ENCODE measurements around the gene MESP1.
"Not testable (repeated sequence)": the region's sequence is repeated elsewhere in the genome, so short reads cannot be mapped to it uniquely, and the experiment has no call there.

MESP1 gene, protein sequence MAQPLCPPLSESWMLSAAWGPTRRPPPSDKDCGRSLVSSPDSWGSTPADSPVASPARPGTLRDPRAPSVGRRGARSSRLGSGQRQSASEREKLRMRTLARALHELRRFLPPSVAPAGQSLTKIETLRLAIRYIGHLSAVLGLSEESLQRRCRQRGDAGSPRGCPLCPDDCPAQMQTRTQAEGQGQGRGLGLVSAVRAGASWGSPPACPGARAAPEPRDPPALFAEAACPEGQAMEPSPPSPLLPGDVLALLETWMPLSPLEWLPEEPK

DNA sequence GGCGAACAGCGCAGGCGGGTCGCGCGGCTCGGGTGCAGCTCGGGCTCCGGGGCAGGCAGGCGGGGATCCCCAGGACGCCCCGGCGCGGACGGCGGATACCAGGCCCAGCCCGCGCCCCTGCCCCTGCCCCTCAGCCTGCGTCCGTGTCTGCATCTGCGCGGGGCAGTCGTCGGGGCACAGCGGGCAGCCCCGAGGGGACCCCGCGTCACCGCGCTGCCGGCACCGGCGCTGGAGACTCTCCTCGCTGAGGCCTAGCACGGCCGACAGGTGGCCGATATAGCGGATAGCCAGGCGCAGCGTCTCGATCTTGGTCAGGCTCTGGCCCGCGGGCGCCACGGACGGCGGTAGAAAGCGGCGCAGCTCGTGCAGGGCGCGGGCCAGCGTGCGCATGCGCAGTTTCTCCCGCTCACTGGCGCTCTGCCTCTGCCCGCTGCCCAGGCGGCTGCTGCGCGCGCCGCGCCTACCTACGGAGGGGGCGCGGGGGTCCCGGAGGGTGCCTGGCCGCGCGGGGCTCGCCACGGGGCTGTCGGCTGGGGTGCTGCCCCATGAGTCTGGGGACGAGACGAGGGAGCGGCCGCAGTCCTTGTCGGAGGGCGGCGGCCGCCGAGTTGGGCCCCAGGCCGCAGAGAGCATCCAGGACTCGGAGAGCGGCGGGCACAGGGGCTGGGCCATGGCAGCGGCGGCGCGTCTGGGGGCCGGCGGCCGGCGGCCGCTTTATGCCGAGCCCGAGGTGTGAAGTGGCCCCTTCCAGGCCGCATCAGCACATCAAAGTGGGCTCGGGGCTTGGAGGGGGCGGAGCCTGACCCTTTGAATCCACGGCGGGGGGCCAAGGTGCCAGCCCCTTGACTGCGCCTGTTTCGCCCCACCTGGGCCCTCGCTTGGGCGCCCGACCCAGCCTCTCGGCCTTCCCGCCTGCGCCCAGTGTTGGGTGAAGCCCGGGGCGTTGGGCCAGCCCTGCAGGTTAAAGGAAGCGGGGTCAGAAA, at the start of gene MESP1:
TSS of gene MESP1 (minus strand) at position 690 of the 983 bp plus-strand sequence. CDS start at position 672, 18 bp downstream.
- in situ Hi-C loops (cut with MboI; ENCODE audit: low sequenced_read_pairs) = loop anchor here (25.0 kb wide), 1 partner anchor 111 kb away; no protein-coding TSS in a partner anchor

DNA sequence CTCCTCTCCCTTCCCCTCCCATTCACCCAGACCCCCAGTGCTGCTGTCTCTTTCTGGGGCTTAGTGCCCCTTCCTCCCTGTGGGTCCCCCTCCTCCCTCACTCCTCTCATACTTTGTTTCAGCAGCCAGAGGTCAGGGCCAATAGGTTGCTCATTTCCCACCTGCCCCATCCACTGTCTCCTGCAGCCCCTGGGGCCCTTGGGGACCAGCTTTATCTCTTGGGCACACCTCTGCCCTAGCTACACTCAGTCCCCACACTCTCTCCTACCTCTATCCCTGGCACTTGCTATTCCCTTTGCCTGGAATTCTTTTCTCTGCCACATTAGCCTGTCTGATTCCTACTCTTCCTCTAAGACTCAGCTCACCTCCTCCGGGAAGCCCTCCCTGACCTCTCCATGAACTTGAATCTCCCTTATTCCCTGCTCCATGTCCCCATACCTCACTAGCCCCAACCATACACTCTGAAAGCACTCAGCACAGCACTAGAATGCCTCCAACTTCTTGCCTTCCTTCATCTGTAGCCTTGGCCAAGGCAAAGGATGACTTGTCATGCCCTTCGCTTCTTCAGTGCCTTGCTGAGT, 49.0 kb upstream of the MESP1 start:
- in situ Hi-C loops (cut with MboI; ENCODE audit: low sequenced_read_pairs) = no loop called here

DNA sequence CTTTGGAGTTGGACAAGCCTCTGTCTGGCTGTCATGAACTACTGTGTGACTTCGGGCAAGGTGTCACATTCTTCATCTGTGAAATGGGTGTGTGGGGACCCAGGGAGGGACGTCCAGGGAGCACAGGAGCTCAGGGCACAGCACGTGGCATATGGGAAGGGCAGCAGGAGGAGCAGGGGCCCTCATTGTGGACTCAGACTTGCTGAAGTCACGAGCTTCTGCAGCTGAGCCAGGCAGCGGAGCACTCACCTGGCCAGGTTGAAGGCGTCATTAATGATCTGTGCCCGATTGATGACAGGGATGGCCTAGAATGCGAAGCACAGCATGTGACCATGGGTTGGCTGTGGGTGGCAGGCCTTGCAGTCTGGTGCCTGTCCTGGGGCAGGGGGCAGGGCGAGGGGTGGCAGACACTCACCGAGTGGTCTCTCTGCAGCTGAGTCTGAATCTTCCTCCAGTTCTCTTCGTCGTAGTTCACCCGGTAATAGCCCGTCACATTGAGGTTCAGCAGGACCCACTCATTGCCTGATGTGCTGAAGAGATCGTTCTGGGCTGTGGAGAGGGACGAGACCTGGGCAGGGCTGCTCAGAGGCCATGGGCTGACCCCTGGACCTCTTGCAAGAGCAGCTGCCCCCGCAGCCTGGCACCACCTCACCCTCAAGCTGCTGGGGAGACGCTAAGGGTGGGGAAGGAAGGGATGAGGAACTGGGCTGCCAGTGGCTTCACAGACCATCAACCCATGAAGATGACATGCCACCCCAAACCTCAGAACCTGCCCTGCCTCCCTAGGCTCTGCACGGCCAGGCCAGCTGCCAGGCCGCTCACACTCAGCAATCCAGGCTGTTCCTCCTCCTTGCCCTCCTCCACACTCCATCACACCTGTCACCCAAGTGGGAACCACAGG, 48.2 kb upstream of the MESP1 start:
- in situ Hi-C loops (cut with MboI; ENCODE audit: low sequenced_read_pairs) = no loop called here

DNA sequence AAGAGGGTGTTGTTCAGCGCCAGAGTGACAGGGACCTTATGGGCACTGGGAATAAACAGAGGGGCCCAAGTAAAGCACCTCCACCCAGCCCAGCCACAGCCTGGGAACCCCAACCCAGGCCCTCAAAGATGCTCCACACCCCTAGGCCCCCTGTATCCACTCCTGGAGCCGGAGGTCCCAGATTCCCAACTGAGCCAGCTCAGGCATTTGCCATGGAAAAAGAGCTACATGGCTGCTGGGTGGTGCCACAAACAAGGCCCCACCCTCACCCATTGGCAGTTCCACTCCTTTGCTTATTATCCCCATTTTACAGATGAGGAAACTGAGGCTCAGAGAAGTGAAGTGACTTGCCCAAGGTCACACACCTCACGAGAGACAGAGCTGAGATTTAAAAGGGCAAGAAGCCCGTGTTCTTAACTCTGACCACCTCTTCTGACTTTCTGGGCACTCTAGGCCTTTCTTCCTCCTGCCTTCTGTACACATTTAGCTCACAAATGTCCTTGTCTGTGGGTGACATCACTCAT, 46.7 kb upstream of the MESP1 start:
- in situ Hi-C loops (cut with MboI; ENCODE audit: low sequenced_read_pairs) = no loop called here

DNA sequence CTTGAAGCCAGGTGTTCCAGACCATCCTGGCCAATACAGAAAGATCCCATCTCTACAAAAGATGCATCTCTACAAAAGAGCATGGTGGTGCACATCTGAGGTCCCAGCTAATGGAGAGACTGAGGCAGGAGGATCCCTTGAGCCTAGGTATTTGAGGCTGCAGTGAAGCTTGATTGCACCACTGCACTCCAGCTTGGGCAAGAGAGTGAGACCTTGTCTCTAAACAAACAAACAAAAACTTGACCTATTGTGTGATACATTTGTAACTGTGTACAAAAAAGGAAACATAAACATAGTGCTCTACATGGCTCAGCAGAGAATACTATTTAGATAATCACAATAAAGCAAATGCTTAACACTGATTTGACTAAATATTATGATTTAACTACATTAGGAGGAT, 44.9 kb upstream of the MESP1 start:
- in situ Hi-C loops (cut with MboI; ENCODE audit: low sequenced_read_pairs) = no loop called here

DNA sequence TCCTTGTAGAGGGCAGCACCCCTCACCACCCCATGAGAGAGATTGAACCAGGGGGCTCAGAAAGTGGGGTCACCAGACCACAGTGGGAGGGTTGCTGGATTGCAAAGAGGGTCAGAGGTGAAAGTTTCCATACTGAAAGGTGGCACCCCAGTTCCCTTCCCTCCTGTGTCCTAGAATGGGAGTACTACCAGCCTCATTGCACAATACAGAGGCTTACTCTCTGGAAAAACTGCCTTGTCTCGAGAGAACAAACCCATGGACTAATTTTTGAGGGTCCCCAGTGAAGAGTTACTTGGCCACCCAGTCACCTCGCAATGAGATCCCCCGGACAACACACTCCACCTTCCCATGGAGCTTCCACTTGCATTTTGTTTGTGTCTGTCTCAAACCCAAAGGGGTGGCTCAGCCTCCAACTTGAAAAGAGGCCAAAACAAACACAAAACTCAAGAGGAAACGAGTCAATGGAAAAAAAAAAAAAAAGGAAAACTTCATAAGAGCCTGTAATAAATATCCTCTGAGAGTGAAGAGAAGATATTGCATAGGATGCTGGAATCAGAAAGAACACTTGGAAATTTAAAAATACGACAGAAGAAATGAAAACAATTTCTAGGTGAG, 43.7 kb upstream of the MESP1 start:
- in situ Hi-C loops (cut with MboI; ENCODE audit: low sequenced_read_pairs) = no loop called here

DNA sequence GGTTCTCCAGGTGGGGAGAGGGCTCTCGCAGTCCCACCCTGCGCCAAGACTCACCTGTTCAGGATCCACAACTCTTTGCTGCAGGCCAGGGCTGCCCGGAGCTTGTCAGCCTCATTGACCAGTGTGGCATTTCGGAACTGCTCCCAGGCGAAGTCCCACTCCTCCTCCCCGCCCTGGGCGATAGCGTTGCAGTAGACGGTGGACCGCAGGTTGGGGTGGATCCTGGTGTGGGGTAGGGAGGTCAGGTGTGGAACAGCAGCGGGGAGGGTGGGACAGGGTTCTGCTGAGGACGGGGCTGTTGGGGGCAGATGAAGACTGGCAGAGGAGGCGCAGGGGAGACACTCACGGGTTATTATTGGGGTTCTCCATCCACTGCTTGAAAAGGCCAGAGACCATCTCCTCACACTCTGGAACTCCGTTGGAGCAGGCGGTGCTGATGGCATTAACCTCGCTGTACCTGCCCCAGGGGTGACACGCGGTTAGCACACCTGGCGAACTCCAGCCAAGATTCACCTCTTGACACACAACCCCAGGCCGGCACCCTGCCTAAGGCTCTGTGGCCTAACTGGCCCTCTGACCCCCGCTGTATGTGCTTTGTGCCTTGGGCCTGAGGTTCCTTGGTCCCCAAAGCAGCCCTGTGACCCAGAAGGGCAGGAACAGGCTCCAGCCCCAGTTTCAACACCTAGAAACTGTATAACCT, 41.2 kb upstream of the MESP1 start:
- in situ Hi-C loops (cut with MboI; ENCODE audit: low sequenced_read_pairs) = no loop called here

DNA sequence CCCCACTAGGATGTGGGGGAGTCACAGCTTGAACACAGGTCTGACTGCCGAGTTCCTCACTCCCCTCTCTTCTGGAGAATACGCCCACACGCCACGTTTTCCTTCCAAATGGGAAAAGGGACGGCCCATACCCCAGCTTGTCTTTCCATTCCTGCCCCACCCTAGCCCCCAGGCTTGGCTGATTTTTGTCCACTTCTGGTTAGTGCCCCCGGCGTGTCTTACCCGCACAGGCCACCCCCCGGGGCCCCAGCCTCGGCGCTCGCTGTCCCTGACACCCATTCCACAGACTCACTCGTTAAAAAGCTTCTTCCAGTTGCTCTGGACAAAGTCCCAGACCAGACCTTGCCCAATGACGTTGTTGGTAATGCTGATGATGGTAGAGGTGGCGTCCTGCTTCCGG, 39.6 kb upstream of the MESP1 start:
- in situ Hi-C loops (cut with MboI; ENCODE audit: low sequenced_read_pairs) = no loop called here

DNA sequence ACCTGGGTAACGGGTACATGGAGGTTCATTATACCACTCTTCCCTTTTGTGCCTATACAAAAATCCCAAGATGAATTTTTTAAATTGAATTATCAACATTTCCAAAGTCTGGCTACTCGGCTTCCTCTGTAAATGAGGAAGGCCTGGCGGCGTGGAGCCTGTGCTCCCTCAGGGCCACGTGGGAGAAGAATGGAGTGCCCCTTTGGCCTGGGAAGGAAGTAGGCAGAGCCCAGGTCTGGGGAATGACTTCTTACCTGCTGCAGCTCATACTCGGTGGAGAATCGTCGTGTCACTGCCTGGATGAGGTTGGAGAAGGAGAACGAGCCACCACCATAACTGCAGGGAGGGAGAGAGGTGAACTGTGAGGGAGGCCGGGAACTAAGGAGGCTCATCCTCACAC, 39.2 kb upstream of the MESP1 start:
- in situ Hi-C loops (cut with MboI; ENCODE audit: low sequenced_read_pairs) = no loop called here

DNA sequence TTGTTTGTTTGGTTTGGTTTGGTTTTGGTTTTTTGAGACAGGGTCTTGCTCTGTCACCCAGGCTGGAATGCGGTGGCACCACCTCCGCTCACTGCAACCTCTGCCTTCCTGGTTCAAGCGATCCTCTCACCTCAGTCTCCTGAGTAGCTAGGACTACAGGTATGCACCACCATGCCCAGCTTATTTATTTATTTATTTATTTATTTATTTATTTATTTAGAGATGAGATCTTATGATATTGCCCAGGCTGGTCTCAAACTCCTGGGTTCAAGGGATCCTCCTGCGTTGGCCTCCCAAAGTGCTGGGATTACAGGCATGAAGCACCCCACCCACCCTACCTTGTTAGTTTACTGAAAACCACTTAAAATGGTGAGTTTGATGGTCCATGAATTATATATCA, 37.5 kb upstream of the MESP1 start:
- in situ Hi-C loops (cut with MboI; ENCODE audit: low sequenced_read_pairs) = not testable (repeated sequence)

DNA sequence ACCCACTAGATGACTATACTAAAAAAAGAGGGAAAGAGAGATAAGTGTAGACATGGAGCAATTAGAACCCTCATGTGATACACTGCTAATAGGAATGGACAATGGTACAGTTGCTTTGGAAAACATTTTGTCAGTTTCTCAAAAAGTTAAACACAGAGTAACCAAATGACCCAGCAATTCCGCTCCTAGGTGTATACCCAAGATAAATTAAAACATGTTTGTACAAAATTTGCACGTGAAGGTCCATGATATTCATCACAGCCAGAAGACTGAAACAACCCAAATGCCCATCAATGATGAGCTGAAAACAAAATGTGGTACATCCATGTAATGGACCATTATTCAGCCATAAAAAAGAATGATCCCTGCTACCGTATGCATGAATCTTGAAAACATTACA, 36.9 kb upstream of the MESP1 start:
- in situ Hi-C loops (cut with MboI; ENCODE audit: low sequenced_read_pairs) = no loop called here

DNA sequence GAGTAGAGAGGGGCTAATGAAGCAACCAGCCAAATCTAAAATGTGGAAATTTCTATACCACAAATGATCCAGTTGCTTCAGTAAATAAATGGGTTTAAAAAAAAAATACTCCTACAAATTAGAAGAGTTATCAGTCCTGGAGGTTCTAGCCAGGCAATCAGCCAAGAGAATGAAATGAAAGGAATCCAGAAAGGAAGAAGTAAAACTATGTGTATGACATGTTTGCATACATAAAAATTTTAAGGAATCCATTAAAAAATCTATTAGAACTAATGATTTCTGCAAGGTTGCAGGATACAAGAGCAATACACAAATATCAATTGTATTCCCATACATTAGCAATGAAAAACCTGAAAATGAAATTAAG, 34.7 kb upstream of the MESP1 start:
- in situ Hi-C loops (cut with MboI; ENCODE audit: low sequenced_read_pairs) = no loop called here

DNA sequence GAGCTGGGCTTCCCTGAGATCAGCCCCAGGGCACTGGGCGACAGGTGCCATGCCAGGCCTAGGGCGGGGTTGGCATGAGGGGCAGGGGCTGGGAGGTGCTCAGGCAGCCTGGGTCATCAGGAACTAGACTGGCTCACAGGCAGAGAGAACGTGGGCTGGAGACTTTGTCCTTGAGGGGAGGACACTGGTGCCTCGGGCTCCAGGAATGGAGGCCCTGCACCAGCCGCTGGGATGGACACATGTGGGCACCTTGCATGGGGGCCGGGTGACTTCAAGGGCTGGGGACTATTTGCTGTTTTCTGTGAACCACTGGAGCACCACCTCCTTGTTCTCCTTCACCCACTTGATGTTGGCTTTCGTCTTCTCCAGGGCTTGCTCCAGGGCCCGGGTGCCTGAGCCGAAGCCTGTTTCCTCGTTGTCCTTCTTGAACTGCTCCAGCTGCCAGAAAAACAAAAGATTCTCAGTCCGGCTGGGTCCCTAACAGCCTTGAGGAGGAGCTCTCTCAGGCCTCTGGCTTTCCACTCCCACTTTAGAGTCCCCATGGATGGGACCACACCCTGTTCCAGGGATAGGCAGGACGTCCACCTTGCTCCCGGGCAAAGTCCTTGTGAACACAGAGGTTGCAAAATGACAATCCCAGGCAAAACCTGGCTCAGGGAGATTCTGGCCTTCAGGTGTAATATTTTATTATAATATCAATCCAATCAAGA, 34.2 kb upstream of the MESP1 start:
- in situ Hi-C loops (cut with MboI; ENCODE audit: low sequenced_read_pairs) = no loop called here

DNA sequence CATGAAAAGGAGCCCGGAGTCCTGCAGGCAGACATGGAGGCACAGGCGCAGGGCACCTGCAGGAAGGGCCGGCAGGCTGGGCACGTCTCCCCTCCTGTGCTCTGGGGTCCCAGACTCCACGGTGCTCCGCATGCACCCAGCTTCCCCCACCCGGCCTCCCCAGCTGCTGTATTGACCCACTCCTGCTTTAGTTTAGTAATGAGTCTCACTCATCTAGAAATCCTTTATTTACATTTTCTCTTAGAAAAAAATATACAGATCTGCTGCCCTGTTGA, 33.6 kb upstream of the MESP1 start:
- in situ Hi-C loops (cut with MboI; ENCODE audit: low sequenced_read_pairs) = no loop called here

DNA sequence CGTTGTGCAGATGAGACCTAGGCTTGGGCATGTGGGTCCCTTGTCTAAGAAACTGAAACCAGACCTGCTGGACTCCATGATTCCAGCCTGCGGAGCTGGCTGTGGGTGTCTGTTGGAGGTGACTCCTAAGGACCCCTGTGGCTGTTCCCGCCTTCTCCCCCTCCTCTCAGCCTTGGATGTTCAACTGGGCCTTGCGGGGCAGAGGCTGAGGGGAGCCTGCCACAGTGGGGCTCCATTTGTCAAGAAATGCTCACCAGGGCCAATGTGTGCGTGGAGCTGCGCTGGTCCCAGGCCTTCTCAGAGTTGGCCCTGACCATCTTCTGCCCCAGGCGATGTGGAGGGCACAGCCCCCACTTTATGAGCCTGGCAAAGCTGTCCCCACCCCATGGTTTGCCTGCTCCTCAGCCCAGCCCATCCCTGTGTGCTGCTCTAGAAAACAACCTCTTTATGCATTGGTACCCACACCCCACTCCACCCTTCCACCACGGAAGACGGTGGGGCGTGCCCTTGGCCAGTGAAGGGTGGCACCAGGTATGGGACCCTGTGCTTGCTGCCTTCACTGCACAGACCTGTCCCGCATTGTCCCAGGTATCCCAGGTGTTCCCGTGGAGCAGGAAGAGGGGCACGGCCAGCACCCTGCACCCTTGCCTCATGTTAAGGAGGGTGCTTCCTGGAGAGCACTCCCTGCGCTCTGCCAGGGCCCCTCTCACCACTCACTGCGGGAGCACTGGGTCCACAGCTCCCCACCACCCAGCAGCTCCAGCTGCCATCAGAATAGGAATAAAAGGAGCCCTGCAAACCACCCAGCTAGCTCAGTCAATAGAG, 33.0 kb upstream of the MESP1 start:
- in situ Hi-C loops (cut with MboI; ENCODE audit: low sequenced_read_pairs) = no loop called here

DNA sequence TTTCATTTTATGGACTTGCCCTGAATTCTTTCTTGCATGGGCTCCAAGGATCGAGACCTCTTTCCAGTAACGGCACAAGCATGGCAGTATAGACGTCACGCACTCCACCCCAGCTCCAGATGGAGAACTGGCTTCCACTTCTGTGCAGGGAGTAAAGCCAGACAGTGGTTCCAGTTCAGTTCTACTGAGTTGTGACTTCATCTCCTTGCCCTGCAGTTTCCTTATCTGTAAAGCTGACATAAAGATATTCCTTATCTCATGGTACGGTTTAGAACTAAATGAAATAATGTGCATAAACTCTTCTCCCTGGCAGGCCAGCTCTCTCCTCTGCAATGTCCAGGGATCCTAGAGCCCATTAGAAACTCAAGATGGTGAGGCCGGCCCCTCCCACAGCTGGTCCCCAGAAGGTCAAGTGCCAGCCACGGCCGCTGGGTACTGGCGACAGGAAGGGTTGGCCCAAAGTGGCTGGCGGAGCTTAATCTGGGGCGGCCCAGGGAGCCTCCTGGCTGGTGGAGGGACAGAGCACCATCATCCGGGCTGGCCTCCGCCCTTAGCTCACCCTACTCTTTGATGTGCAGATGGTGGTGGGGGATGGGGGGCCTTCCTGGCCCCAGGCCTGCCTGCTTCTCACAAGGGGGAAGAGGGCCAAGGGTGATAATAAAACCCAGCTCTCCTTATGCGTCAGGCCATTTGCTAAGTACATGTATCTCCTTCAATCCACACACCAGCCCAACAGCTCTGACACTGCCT, 32.2 kb upstream of the MESP1 start:
- in situ Hi-C loops (cut with MboI; ENCODE audit: low sequenced_read_pairs) = no loop called here

DNA sequence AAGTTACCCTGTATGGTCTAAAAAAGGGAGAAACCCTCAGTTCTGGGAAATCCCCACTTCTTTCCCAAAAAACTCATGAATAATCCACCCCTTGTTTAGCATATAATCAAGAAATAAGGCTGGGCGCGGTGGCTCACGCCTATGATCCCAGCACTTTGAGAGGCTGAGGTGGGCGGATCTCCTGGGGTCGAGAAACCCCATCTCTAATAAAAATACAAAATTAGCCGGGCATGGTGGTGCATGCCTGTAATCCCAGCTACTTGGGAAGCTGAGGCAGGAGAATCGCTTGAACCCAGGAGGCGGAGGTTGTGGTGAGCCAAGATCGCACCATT, 31.5 kb upstream of the MESP1 start:
- in situ Hi-C loops (cut with MboI; ENCODE audit: low sequenced_read_pairs) = not testable (repeated sequence)
